HG03354 (cell line): ENCODE data around the gene TEN1.
A peak's percentile ranks its signal among the peaks of the same experiment; 100 is the strongest.
"Not testable (repeated sequence)": the region's sequence is repeated elsewhere in the genome, so short reads cannot be mapped to it uniquely, and the experiment has no call there.

Experiments used
- ATAC-seq: cut with Tn5 transposase; IDR thresholded peaks from one replicate; pipeline ENCODE4 v1.9.1; 2021; ENCODE audit warnings: mild to moderate bottlenecking; ENCODE audit not compliant: unreplicated experiment, poor library complexity, severe bottlenecking

TEN1 gene, protein sequence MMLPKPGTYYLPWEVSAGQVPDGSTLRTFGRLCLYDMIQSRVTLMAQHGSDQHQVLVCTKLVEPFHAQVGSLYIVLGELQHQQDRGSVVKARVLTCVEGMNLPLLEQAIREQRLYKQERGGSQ

DNA sequence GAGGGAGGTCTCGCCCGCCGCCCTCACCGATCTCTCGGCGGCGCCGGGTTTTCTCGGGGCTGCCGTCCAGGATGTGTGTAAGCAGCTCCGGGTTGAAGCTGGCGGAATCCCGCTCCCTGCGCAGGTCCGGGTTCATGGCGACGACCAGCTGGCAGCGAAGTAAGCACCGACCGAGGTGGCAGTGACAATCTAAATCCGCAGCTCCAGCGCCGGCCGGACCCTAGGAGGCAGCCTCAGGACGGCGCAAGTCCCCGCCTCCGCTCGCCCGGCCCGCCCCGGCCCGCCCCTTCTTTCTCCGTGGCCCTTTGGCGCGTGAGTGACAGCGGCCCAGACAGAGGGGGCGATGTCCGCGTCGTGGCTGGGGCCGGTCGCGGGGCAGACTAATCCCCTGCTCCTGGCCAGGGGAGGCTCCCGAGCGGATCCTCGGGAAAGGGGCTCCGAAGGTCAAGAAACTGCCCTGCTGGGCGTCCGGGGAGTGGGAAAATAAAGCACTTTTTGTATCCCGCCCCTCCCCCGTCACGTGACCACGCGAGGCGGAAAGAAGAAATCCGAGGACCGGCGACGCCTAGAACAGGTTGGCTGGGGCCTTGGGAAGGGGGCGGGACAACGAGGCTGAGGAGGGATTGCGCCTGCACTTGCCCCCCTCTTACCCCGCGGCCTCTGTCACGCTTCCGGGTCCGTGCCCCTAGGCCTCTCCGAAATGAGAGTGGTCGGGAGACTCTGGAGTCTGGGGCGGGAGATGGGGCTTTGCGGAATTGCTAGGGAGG is at the start of gene TEN1, which contains the start of gene ACOX1:
Gene TEN1, plus strand, starts transcription at position 303 of the 767 bp plus-strand sequence. CDS start 6,953 bp downstream, outside the sequence.
Gene ACOX1, minus strand, starts transcription at position 229 of the 767 bp plus-strand sequence. Its CDS starts 93 bp downstream, at position 136.
- ATAC-seq, result peak; percentile 91

GRCh38 chr17:75931062-75931461 is 48.0 kb upstream of the TEN1 start:
- ATAC-seq, result no peak

DNA sequence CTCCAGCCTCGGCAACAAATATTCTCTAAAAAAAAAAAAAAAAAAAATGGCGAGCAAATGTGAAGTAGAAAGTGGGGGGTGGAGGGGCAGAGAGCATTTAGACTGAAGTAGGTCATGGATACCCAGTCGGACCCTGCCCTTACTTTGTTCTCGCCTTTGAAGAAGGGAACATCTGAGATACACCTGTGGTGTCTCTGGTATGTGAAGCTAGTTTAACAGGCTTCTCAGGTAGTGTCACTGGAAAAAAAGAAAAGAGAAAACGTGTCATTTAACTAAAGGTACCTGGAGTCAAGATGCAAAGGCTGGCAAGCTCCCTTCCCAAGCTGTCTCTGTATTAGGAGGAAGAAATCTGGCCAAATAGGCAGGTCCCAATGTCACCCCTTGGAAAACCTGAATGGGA is 46.2 kb upstream of the TEN1 start:
- ATAC-seq, result no peak

DNA sequence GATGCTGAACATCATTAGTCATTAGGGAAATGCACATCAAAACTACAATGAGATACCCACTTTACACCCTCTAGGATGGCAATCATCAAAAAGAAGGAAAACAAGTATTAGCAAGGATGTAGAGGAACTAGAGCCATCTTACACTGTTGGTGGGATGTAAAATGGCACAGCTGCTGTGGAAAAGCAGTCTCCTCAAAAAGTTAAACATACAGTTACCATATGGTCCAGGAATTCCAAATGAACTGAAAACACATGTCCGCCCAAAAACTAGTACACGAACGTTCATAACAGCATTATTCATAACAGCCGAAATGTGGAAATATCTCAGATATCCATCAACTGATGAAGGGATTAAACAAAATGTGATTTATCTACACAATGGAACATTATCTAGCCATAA is 45.2 kb upstream of the TEN1 start:
- ATAC-seq, result no peak

DNA sequence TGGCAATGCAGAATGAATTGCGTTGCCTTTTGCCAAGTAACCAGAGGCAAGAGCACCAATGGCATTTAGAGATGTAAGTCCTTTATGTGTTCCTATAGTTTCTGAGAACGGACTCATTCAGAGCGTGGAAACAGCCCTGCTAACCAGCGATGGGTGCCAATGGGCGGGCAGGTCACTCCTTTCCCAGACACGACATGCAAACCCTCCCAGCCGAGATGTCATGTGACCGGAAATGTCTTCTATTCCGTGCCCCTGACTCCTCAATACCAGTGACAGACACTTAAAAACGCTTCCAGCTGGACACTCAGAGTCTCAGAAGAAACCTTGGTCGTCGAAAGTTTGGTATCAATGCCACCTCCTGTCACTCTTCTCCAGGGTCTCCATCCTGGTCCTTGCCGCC is 41.4 kb upstream of the TEN1 start:
- ATAC-seq, result no peak

DNA sequence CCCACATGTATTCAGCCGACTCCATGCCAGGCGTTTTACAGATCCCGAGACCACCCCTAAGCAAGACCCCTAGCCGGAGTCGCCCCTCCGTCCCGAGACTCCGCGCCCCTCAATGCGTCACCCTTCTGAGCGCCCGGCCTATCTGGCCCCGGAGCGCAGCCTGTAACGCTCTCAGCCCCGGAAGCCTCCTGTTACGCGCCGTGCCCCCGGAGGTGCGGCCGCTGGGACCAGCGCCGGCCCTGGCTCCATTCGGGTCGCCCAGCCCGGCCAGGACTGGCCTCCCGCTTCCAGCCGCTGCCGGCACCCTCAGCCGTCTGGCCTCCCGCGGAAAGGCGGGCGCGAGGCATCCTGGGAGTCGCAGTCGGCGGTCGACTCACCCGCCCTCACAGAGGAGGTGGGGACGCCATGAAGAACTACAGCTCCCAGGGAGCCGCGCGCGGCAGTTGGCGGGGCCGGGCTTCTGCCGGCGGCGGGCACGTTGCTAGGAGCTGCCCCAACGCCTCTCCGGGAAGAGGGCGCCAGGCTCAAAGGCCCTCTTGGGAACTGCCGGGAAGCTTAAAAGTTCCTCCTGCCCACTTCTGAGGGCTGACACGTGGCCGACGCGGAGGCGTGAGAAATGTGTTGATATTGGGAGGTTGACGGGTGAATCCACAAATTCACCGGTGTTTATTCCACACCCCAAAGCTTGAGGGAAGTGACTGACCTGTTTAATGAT is 38.2 kb upstream of the TEN1 start, which contains the start of gene FBF1:
Gene FBF1, minus strand, starts transcription at position 316 of the 715 bp plus-strand sequence. CDS start 2,893 bp downstream, outside the sequence.
- ATAC-seq, result peak; percentile 96

DNA sequence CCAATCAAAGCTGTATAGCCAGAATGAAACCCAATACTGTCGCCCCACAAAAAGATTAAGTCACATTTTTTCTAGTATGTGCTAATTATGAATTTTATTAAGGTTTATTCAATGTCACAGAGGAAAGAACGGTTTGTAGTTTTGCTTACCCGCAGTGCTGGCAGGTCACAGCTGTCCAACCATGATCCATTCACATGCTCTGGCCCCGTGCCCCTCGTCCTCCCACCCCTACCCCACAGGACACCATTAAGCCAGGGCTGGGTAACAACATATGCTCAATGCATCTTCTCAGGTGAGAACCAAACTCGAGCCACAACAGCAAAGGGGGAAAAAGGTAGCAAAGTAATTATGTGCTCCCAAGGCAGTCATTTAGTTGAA is 37.6 kb upstream of the TEN1 start:
- ATAC-seq, result no peak

GRCh38 chr17:75942473-75942872 is 36.6 kb upstream of the TEN1 start:
- ATAC-seq, result no peak

GRCh38 chr17:75943491-75943890 is 35.5 kb upstream of the TEN1 start:
- ATAC-seq, result no peak

GRCh38 chr17:75945211-75945610 is 33.8 kb upstream of the TEN1 start:
- ATAC-seq, result no peak

GRCh38 chr17:75950421-75950820 is 28.6 kb upstream of the TEN1 start:
- ATAC-seq, result no peak

- ATAC-seq, result no peak
Measured at GRCh38 chr17:75950855-75951554, 28.0 kb upstream of the TEN1 start.

DNA sequence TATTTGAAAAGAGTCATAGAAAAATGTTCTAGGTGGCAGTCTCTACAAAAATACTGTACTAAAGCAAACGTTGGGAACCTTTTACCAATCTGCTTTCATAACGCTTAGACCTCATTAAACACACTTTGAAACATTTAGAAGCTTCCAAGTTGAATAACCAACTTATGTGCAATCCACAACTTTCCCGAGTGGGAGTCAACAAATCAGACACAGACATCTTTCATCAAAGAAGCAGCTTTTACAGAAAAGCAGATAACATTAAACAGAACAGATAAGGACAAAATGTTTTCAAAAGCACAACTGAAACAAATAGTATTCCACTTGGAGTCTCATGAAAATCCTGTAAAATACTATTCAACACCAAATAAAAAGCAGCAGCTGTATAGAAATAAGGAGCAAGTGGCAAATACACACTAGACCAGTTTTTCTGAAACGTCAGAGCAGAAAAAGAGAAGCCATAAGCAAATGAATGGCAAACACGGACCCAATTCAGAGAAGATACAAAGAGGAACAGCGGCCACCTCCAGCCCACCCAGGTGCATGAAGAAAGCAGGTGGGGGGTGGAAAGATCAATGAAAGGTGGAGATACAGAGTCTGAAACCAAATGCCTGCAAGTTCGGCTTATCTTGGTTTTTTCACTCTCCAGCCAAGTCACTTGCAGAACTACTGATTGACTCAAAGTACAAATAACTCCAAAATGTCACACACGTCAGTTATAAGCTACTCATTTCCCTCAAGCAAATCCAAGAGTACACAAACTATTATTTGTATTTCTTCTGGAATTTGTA is 19.8 kb upstream of the TEN1 start:
- ATAC-seq, result no peak

DNA sequence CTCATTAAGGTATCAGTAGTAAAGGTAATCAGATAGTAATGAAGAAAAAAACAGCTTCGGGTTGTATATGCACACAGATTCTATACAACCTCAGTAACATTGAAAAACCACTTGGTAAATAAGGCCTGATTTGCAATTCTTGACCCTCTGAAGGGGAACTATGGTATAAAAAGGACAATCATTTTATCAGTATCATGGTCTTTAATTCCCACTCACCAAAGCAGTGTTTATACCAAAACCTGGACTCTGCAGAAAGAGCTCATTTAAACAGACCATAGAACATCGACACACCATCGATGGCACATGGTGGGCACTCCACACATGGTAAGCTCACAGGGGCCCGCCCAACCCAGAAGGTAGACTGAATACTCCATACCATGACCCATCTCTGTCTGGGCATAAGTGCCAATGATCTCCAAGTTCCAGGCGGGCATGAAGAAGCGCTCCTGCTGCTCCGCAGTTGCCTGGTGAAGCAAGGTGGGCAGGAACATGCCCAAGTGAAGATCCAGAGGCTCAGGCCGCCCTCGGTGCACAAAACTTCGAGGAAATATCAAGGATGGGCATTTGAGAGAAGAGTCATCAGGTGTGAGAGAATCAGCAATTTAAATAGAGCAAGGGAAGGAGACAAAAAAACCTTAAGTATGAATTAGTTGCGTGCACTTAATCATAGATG is 19.1 kb upstream of the TEN1 start:
- ATAC-seq, result no peak

GRCh38 chr17:75965468-75965867 is 13.6 kb upstream of the TEN1 start:
- ATAC-seq, result no peak

DNA sequence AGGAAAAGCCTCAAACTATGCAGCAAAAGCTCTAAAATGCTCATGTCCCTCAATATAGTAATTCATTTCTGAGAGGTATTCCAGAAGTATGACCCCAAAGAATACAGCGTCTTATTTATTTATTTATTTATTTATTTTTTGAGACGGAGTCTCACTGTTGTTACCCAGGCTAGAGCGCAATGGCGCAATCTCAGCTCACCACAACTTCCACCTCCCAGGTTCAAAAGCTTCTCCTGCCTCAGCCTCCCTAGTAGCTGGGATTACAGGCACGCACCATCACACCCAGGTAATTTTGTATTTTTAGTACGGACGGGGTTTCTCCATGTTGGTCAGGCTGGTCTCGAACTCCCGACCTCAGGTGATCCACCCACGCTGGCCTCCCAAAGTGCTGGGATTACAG is 10.0 kb upstream of the TEN1 start:
- ATAC-seq, result not testable (repeated sequence)

GRCh38 chr17:75970011-75970523 is 9.0 kb upstream of the TEN1 start:
- no peak for ATAC-seq

- ATAC-seq, result no peak
Measured at GRCh38 chr17:75970626-75971025, 8.4 kb upstream of the TEN1 start.

DNA sequence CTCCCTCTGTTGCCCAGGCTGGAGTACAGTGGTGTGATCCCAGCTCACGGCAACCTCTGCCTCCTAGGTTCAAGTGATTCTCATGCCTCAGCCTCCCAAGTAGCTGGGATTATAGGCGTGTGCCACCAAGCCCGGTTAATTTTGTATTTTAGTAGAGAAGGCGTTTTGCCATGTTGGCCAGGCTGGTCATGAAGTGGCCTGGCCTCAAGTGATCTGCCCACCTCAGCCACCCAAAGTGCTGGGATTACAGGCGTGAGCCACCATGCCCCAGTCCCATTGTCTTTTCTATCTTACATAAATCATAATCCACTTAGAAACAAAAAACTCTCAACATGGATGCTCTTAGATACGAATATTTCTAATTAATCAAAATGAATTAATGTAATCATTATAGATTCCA is 3.9 kb upstream of the TEN1 start:
- not testable (repeated sequence) for ATAC-seq
